A673 (cell line): ENCODE measurements around the gene TNIP3.

Source experiments
- CTCF ChIP-seq: fragments of 300-800, 200-600 bp; sonication (generic); conservative IDR thresholded peaks from 2 replicates; pipeline ENCODE4 v1.5.1; 2017; ENCODE audit warnings: low read depth, mild to moderate bottlenecking, antibody characterized with exemption, low read length, moderate library complexity, mixed read lengths
- EZH2 ChIP-seq: fragments of 200-600 bp; sonication (generic); IDR thresholded peaks from 2 replicates; pipeline ENCODE4 v1.6.1; 2017; ENCODE audit warnings: borderline replicate concordance, low read depth, mild to moderate bottlenecking, mixed read lengths, antibody characterized with exemption, low read length; ENCODE audit not compliant: poor library complexity, severe bottlenecking

- no peak for TF ChIP-seq CTCF
- no peak for TF ChIP-seq EZH2
Measured at GRCh38 chr4:121098266-121098665, 65.9 kb downstream of the TNIP3 start.
